Left lung (tissue), 10 donors: ENCODE data around the gene CASKIN1. TPM values are rescaled to one million over a fixed set of nuclear protein-coding genes. Genes with fewer than 3 reads are reported as not detected.

Source experiments
- ATAC-seq: fragments of 200-7000 bp; cut with Tn5 transposase; one replicate; pipeline ENCODE4 v1.9.1; 2020; ENCODE audit warnings: moderate library complexity
- DNase-seq, 4 donors: peaks; one replicate each; pipeline ENCODE4 v3.0.0-alpha.2; 2013 to 2020
- H3K27ac ChIP-seq, 2 donors: fragments of 200-600 bp; sonication (generic) in 1 of 2; one replicate each; pipeline versions ENCODE4 v1.5.0 to v1.8.0; 2020 to 2021
- H3K27me3 ChIP-seq, 2 donors: fragments of 200-600 bp; sonication (generic) in 1 of 2; one replicate each; pipeline versions ENCODE4 v1.5.0 to v1.8.0; 2020 to 2021
- H3K36me3 ChIP-seq, 2 donors: fragments of 200-600 bp; sonication (generic) in 1 of 2; one replicate each; pipeline versions ENCODE4 v1.5.0 to v1.8.0; 2020 to 2021
- H3K4me1 ChIP-seq, 2 donors: fragments of 200-600 bp; one replicate each; pipeline ENCODE4 v1.8.0; 2021
- H3K4me3 ChIP-seq, 2 donors: fragments of 200-600 bp; sonication (generic) in 1 of 2; one replicate each; pipeline versions ENCODE4 v1.5.0 to v1.8.0; 2020 to 2021; ENCODE audit warnings: mild to moderate bottlenecking in 1 of 2
- H3K9me3 ChIP-seq, 2 donors: fragments of 200-600 bp; sonication (generic) in 1 of 2; one replicate each; pipeline versions ENCODE4 v1.5.0 to v1.8.0; 2020 to 2021
- CTCF ChIP-seq, 2 donors: fragments of 200-600 bp; sonication (generic) in 1 of 2; IDR thresholded peaks; one replicate each; pipeline versions ENCODE4 v1.5.0 to v1.8.0; 2021; ENCODE audit warnings: antibody characterized with exemption in 2 of 2
- intact Hi-C, 2 donors: fragments of 100-400 bp; cut with DNase I; formaldehyde crosslinking; loops; one replicate each; pipeline versions ENCODE4 v1.11.2 to v1.14.2; 2022
- polyA plus RNA-seq, 6 donors: library from polyadenylated mRNA; unstranded; fragments of 120-200 nt; gene quantifications; one replicate each; pipeline ENCODE4 v1.2.1, GENCODE V29; 2013; ENCODE audit not compliant: insufficient read length in 6 of 6
- total RNA-seq, 2 donors: library from RNA; stranded (reverse); fragmentation: NEBNext Ultra II Directional; extraction: Animal tissue kit (Norgen Biotek cat#: 25700); gene quantifications; one replicate each; pipeline ENCODE4 v1.2.1, GENCODE V29; 2021
- donor health status: DM: no; HTN: yes; CAD: no.
- donor health status: DM: no; HTN: no; CAD: no.

CASKIN1 gene
- total and polyA plus RNA-seq, 8 donors = 0.05 to 0.56 (median 0.32) TPM

GRCh38 chr16:2209258-2210008 is 13.0 kb upstream of the CASKIN1 start:
- no peaks in the 10 kb centered on the region for H3K27me3 ChIP-seq
- intact Hi-C loops = no loop called here
- no peak overlapping the region for H3K4me3 ChIP-seq
- TF ChIP-seq CTCF (IDR thresholded peaks at IDR 0.05) = no peak
- H3K27ac ChIP-seq = no peak overlapping the region
- peaks cover 33 to 57% of the 10 kb centered on the region in 2 donors for H3K4me1 ChIP-seq
- ATAC-seq (no peak), DNase-seq (no peak)
- H3K9me3 ChIP-seq = no peaks in the 10 kb centered on the region
- peaks cover 0 to 58% of the 10 kb centered on the region in 2 donors for H3K36me3 ChIP-seq

DNA sequence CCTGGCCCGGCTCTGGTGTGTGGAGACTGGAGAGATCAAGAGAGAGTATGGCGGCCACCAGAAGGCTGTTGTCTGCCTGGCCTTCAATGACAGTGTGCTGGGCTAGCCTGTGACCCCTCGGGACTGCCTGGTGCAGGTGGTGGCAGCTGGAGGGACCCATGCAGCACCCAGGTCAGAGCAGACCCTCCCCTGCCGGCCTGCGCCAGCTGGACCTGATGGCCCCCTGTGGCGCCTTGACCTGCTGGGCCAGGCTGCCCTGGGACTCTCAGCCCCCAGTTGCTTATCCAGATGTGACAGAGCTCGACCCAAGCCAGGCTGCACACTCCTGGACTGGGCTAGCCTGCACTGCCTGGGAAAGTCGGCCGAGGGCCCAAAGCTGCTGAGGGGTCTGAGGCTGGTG is 12.4 kb upstream of the CASKIN1 start:
- no peak for DNase-seq

GRCh38 chr16:2208308-2208707 is 11.9 kb upstream of the CASKIN1 start:
- H3K27me3 ChIP-seq = no peaks in the 10 kb centered on the region
- intact Hi-C loops = no loop called here
- ATAC-seq = no peak
- H3K36me3 ChIP-seq = peaks cover 0 to 58% of the 10 kb centered on the region in 2 donors
- H3K4me1 ChIP-seq = peaks cover 26 to 51% of the 10 kb centered on the region in 2 donors
- H3K4me3 ChIP-seq = no peak overlapping the region
- no peaks in the 10 kb centered on the region for H3K9me3 ChIP-seq
- DNase-seq = no peak
- H3K27ac ChIP-seq = no peak overlapping the region
- TF ChIP-seq CTCF (IDR thresholded peaks at IDR 0.05) = no peak

More for the DNA sequence above, 12.4 kb upstream of the CASKIN1 start:
- H3K27ac ChIP-seq = no peak overlapping the region
- intact Hi-C loops = no loop called here
- H3K4me1 ChIP-seq = peaks cover 31 to 56% of the 10 kb centered on the region in 2 donors
- no peaks in the 10 kb centered on the region for H3K9me3 ChIP-seq
- H3K27me3 ChIP-seq = no peaks in the 10 kb centered on the region
- H3K4me3 ChIP-seq = no peak overlapping the region
- peaks cover 0 to 58% of the 10 kb centered on the region in 2 donors for H3K36me3 ChIP-seq
- ATAC-seq = no peak
- no peak for TF ChIP-seq CTCF (IDR thresholded peaks at IDR 0.05)

DNA sequence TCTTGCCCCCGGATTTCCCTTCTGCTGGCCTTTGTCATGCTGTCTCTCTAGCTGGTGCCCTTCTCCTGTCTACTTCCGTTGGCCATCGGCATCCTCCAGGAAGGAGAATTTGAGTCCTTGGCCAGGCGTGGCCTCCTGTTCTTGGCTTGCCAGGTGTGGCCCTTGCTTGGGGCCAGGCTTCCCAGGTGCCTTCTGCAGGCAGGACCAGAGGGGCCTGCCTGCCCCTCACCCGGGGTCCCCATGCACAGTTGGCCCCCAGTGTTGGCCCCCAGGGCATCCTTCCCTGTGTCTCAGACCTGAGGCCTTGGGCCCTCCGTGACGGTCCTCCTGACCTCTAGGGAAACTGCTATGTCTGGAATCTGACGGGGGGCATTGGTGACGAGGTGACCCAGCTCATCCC is 11.5 kb upstream of the CASKIN1 start:
- intact Hi-C loops = no loop called here
- H3K4me3 ChIP-seq = no peak overlapping the region

More for the DNA sequence above, 11.5 kb upstream of the CASKIN1 start:
- no peak for TF ChIP-seq CTCF (IDR thresholded peaks at IDR 0.05)
- Histone ChIP-seq H3K27me3 (no peaks in the 10 kb centered on the region), H3K4me1 (peaks cover 22 to 47% of the 10 kb centered on the region in 2 donors), H3K9me3 (no peaks in the 10 kb centered on the region), H3K27ac (no peak overlapping the region), H3K36me3 (peaks cover 0 to 58% of the 10 kb centered on the region in 2 donors)
- ATAC-seq (no peak), DNase-seq (no peak)
